ENCODE data around the gene VPS13A. TPM values are rescaled to one million over a fixed set of nuclear protein-coding genes. Genes with fewer than 3 reads are reported as not detected.
"Not testable (repeated sequence)": the region's sequence is repeated elsewhere in the genome, so short reads cannot be mapped to it uniquely, and the experiment has no call there.

Gene VPS13A
- total and polyA plus RNA-seq, 9 of the 15 experiments (the other 6 are each of a cell fraction or from before 2014, with no cell fraction given): 5.6 to 29.9 (median 14.7) TPM

GRCh38 chr9:77392328-77392727 is 215.0 kb downstream of the VPS13A start (continued):
- TF ChIP-seq RREB1 (CRISPR knock-in tag; IDR thresholded peaks at IDR 0.05) (no peak), PYGO2 (tag; IDR thresholded peaks at IDR 0.05) (no peak), HDAC6 (IDR thresholded peaks at IDR 0.05; ENCODE audit: low read depth, low read length) (no peak), NR1H2 (CRISPR knock-in tag; IDR thresholded peaks at IDR 0.05) (no peak), ZNF263 (CRISPR knock-in tag; IDR thresholded peaks at IDR 0.05; ENCODE audit: borderline replicate concordance) (no peak), FOXP4 (CRISPR knock-in tag; IDR thresholded peaks at IDR 0.05; ENCODE audit: borderline replicate concordance) (no peak), ZNF584 (CRISPR knock-in tag; IDR thresholded peaks at IDR 0.05; ENCODE audit: low read depth) (no peak), POLR3A (IDR thresholded peaks at IDR 0.05; ENCODE audit: borderline replicate concordance, extremely low read depth, insufficient read depth, insufficient read length) (no peak), ZNF408 (CRISPR knock-in tag; IDR thresholded peaks at IDR 0.05; ENCODE audit: low read depth) (no peak), PTRF (tag; IDR thresholded peaks at IDR 0.05) (no peak), CHD1 (IDR thresholded peaks at IDR 0.05; ENCODE audit: low read length) (no peak), GATAD2B (IDR thresholded peaks at IDR 0.05; ENCODE audit: borderline replicate concordance) (no peak)

GRCh38 chr9:77398581-77398980 is 221.2 kb downstream of the VPS13A start:
- H3K9me1 ChIP-seq (ENCODE audit: control insufficient read depth, insufficient read depth, low read length); H3K27me3 ChIP-seq (ENCODE audit: control insufficient read depth in 2 of 2, insufficient read depth in 2 of 2, low read length in 2 of 2); ATAC-seq; POLR2A ChIA-PET; H3K4me2 ChIP-seq (ENCODE audit: insufficient read depth, low read length); H3K4me3 ChIP-seq; H3K27ac ChIP-seq (ENCODE audit: extremely low read depth, low read depth, low read length); H3K36me3 ChIP-seq (ENCODE audit: control insufficient read depth, insufficient read depth, low read length); H3K4me1 ChIP-seq (replicated peaks in 1 of 2; ENCODE audit: control insufficient read depth in 2 of 2, insufficient read depth in 2 of 2, low read length in 2 of 2); FAIRE-seq; in situ Hi-C loops (cut with MboI); intact Hi-C loops (cut with micrococcal nuclease); H2AFZ ChIP-seq (ENCODE audit: low read depth, low read length); H3K79me2 ChIP-seq (ENCODE audit: control insufficient read depth, insufficient read depth, low read length); H3K9me3 ChIP-seq (replicated peaks; ENCODE audit: control insufficient read depth, insufficient read depth, low read depth, low read length); CTCF ChIA-PET (ENCODE audit: low intra/inter-chr PET ratio); DNase-seq (ENCODE audit: extremely low read depth in 1 of 4, low spot score in 3 of 4); H3K9ac ChIP-seq (ENCODE audit: insufficient read depth in 1 of 2, low read depth in 2 of 2, low read length in 2 of 2); BruUV-seq (replicated peaks); H4K20me1 ChIP-seq (replicated peaks; ENCODE audit: control insufficient read depth, insufficient read depth, low read length): not testable (repeated sequence)
- WGBS (ENCODE audit: insufficient coverage, low coverage, missing lambda C conversion rate): 79% methylated on average over 8 of the region's 9 CpGs

Measured in K562 (cell line).